Activated naive CD4-positive, alpha-beta T cell treated with anti-CD3 and anti-CD28 coated beads, Interleukin-2, amount 50 U/mL, for 72 hours (primary cell): Measurements from ENCODE around the gene STAMBP. TPM values are rescaled to one million over a fixed set of nuclear protein-coding genes. Genes with fewer than 3 reads are reported as not detected.

Experiments
- total RNA-seq, 2 donors: library from RNA; stranded (reverse); gene quantifications; one replicate each; pipeline ENCODE4 v1.2.3, GENCODE V29; 2022

Gene STAMBP
- total RNA-seq, 2 donors from 2014 or later = 76.0 to 110 TPM

Other genes with a start within 250 kb of the STAMBP start
- not detected for gene NAT8, start 186.5 kb upstream of the STAMBP start, total RNA-seq
- gene TPRKB, start 91.6 kb upstream of the STAMBP start, total RNA-seq = 10 to 100 TPM; 34.7 to 48.6 TPM
- gene DUSP11, start 48.9 kb upstream of the STAMBP start, total RNA-seq = 10 to 100 TPM; 31.0 to 31.1 TPM
- not detected for gene C2orf78, start 44.8 kb upstream of the STAMBP start, total RNA-seq
- under 1 TPM in 1 of 2 donors, not detected in 1; 0.27 TPM for gene ACTG2, start 64.0 kb downstream of the STAMBP start, total RNA-seq
- 10 to 100 TPM; 75.5 to 89.1 TPM for gene DGUOK, start 97.9 kb downstream of the STAMBP start, total RNA-seq
- gene TET3, start 155.9 kb downstream of the STAMBP start, total RNA-seq = 10 to 100 TPM; 15.9 to 24.7 TPM